NB4 (cell line): ENCODE measurements around the gene PER3.

ENCODE experiments used
- MYC ChIP-seq: IDR thresholded peaks from 2 replicates; pipeline ENCODE4 v1.6.1; 2011; ENCODE audit warnings: low read depth, low read length
- POLR2A ChIP-seq: IDR thresholded peaks from 2 replicates; pipeline ENCODE4 v1.6.1; 2011; ENCODE audit warnings: mild to moderate bottlenecking; ENCODE audit not compliant: insufficient read length; ENCODE audit errors: extremely low read depth
- TF ChIP-seq, protein P1 (sequence below): IDR thresholded peaks from one replicate; pipeline ENCODE4 v1.5.1; 2012; ENCODE audit warnings: low read depth, low read length
- TF ChIP-seq, protein P2 (sequence below): IDR thresholded peaks from 2 replicates; pipeline ENCODE4 v1.6.1; 2011; ENCODE audit warnings: low read depth, low read length

DNA sequence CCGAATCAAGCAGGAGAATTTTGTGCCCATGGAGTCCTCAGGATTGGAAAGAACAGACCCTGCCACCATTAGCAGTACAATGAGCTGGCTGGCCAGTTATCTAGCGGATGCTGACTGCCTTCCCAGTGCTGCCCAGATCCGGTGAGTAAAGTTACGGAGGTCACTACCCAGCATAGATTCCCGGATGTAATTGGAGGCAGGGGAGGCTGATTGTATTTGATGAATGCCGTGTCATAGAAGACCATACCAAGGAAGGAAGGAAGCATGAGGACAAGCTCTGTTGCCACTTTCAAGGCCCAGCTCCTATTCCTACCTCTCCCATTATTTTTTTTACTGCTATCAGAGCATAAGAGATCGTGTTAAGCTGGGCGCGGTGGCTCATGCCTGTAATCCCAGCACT is 39.2 kb upstream of the PER3 start:
- TF ChIP-seq, protein P1, sequence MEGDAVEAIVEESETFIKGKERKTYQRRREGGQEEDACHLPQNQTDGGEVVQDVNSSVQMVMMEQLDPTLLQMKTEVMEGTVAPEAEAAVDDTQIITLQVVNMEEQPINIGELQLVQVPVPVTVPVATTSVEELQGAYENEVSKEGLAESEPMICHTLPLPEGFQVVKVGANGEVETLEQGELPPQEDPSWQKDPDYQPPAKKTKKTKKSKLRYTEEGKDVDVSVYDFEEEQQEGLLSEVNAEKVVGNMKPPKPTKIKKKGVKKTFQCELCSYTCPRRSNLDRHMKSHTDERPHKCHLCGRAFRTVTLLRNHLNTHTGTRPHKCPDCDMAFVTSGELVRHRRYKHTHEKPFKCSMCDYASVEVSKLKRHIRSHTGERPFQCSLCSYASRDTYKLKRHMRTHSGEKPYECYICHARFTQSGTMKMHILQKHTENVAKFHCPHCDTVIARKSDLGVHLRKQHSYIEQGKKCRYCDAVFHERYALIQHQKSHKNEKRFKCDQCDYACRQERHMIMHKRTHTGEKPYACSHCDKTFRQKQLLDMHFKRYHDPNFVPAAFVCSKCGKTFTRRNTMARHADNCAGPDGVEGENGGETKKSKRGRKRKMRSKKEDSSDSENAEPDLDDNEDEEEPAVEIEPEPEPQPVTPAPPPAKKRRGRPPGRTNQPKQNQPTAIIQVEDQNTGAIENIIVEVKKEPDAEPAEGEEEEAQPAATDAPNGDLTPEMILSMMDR, result no peak
- no peak for TF ChIP-seq POLR2A
- TF ChIP-seq, protein P2, sequence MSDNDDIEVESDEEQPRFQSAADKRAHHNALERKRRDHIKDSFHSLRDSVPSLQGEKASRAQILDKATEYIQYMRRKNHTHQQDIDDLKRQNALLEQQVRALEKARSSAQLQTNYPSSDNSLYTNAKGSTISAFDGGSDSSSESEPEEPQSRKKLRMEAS, result no peak
- no peak for TF ChIP-seq MYC
